HPDE6-E6E7 (cell line): Measurements from ENCODE around the gene RFTN1.
A peak's percentile ranks its signal among the peaks of the same experiment; 100 is the strongest.

Experiments
- DNase-seq: peaks from one replicate; pipeline ENCODE4 v3.0.0; 2011; ENCODE audit warnings: missing footprints; ENCODE audit errors: extremely low spot score

Gene RFTN1

GRCh38 chr3:16304061-16305010 lies 209.2 kb downstream of the RFTN1 start:
- no peak for DNase-seq

DNA sequence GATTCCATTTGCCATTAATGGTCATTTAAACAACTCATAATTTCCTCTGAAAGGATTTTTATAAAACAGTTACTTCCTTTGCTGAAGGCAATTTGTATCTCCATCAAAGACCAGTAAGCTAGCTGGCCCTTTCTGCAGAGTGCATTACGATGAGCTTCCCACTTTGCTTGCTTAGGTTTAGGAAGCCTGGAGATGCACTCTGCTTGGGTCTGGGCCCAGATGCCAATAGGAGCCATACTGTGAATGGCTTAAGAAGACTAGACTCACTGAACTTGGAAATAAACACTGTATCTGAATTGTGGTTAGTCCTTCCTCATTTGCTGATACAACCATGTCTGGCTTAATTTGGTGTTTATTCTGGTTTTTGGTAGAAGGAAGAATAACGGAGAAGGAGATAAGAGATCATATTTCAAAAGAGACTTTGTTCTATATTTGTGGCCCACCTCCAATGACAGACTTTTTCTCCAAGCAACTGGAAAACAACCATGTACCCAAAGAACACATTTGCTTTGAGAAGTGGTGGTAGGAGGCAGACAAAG lies 210.4 kb downstream of the RFTN1 start:
- DNase-seq = no peak

DNA sequence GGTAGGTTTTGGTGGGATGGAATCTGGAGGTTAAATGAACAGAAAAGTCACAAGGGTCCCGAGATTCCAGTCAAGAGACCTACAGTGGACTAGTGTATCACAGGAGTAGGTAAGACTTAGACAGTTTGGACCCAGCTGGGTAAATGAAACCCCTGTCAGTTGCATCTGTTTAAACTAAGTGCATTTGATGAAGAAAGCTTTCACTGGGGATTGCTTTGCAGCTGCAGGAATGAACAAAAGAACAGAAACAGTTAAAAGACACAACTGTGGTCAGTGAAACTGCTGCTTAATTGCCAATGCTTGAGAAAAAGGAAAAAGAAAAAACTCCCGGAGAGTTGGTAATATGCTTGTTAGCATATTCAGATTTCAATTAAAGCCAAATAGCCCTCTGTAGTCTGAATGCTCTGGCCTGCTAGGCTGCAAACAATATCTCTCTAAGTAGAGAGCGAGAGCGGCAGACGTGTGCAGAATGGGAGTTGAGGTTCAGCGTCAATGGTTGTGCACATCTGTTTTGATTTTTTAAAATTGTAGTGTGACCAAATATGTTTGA lies 211.3 kb downstream of the RFTN1 start:
- no peak for DNase-seq

- DNase-seq = no peak
Measured at GRCh38 chr3:16301507-16301906, 212.0 kb downstream of the RFTN1 start.

DNA sequence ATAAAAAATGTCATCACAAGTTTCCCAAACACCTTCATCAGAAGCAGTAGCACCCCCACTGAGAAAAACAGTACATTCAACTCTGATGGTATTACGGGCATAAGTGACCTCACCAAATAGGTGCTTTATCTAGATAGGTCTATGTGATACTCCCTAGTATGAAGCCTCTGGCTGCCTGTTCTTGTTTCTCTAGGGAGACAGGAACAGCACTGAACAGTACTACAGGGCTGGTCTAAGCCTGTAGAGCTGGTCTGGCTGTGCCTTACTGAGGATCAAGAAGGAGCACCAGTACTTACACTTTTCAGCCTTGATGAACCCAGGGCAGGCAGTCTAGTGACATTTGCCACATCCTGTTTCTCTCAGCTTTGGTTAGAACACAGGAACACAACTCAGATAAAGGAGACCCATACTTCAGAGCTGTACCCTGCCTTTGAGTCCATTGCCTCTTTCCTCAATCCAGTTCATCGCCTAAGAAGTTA lies 212.6 kb downstream of the RFTN1 start:
- no peak for DNase-seq

DNA sequence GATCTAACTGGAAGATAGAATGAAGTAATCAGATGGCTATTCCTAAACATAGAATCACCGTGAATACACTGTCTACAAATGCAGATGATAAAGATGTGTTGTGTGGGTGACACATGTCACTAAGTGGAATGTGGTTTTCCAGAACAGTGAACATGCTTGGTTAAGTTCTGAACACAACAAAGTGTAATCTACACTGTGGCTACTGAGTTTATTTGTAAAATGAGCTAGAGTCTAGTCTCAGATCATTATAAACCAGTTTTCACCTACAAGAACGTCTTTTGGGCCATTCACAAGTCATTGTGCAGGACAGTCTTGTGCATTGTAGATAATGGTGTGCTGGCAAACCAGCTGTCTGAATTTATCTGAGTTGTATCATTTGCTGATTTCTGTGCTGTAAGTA lies 213.2 kb downstream of the RFTN1 start:
- no peak for DNase-seq

DNA sequence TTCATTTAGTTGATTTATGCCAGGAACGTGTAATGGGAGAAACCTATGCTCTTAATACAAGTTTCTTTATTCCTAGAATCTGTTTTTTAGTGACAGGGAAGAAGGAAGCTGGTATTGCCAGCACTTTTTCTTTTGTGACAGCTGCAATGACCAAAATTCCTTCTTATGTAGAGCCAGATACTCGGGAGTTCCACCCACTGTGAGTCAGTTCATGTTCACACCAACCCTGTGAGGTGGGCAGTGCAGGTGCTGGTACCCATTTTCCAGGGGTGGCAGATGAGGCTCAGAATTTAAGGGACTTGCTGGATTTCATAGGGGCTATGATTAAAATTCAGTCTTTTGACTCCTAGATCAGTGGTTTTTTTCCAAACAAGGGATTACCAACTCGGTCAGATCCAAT lies 213.8 kb downstream of the RFTN1 start:
- DNase-seq = no peak

GRCh38 chr3:16298891-16299290 lies 214.6 kb downstream of the RFTN1 start:
- no peak for DNase-seq

DNA sequence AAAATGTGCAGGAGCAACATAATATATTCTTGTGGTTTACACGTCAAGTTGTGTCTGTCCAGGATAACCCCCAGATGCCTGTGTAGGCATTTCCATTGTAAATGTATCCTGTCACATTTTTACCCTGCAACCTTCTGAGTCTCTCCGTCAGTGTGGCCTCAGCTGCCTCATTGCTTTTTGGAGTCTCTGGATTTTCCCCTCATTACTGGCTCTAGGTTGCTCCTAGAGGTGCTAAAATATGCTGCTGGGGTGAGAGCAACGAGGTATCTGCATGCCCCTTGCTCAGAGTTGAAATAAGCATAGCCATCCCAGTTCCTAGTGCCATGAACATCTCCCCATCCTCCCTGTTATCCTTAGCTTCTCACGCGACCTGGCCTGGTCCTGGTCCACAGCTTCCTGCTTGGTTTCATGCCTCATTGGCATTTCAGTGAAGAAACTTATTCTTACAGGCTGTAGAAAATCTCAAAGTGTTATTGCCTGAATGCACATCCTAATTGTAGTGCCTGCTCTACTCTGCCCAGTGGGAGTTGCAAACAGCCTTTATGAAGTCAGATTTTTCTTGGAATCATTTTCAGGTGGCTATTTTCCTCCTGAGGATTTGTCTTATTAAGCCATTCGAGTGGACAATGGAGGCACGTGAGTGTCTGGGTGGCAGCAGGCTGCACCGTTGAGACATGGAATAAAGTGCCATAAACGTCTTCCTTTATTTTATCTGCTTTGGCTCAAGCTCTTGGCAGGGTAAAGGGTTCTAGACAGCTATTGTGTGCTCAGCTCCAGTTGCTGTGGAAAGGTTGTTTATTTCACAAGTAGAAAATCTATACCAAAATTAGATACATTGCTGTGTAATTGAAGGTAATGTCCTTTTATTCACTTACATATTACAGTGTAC lies 215.3 kb downstream of the RFTN1 start:
- no peak for DNase-seq

DNA sequence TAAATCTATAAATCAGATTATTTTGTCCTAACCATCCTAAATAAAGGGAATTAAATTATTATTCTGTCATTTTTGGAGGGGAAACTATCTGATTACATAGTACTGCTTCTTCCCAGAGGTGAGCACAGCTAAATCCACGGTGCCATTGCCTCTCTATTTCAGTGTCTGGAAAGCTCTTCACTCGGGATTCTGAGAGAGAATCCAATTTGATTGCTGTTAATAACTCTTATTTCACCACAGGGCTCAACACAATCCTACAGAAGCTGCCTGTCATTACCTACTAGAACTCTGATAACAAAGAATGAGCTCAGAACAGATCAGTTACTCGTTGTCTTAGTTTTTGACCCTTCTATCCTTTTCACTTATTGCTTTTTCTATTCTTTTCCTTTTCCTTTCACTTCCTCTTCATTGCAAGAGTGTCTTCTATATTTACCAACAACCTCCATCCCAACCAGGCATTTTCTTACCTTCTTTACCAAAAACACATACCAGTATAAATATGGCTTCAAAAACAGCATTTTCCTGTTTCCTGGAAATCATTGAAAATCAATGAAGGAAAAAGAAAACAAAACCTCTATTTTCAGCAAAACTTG lies 218.1 kb downstream of the RFTN1 start:
- DNase-seq = no peak

- DNase-seq = no peak
Measured at GRCh38 chr3:16294844-16295243, 218.7 kb downstream of the RFTN1 start.

DNA sequence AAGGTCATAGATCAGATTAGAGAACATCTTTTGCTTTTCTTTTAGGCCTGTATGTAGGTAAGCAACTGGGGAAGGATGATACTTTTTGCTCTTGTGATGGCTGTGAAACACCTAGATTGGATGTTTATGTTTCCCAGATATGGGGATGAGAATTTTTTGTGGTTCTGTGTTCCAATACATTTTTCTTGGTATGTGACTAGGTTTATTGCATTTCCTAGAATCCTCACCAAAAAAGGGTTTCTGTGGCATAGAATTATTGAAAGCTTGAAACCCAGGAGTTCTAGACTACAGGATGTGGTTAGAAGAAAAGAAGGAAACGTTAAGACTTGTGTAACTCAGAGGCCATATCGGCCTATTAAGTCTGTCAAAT lies 222.7 kb downstream of the RFTN1 start:
- DNase-seq = no peak

- peak; percentile 3 for DNase-seq
Measured at GRCh38 chr3:16290007-16290826, 223.3 kb downstream of the RFTN1 start.

DNA sequence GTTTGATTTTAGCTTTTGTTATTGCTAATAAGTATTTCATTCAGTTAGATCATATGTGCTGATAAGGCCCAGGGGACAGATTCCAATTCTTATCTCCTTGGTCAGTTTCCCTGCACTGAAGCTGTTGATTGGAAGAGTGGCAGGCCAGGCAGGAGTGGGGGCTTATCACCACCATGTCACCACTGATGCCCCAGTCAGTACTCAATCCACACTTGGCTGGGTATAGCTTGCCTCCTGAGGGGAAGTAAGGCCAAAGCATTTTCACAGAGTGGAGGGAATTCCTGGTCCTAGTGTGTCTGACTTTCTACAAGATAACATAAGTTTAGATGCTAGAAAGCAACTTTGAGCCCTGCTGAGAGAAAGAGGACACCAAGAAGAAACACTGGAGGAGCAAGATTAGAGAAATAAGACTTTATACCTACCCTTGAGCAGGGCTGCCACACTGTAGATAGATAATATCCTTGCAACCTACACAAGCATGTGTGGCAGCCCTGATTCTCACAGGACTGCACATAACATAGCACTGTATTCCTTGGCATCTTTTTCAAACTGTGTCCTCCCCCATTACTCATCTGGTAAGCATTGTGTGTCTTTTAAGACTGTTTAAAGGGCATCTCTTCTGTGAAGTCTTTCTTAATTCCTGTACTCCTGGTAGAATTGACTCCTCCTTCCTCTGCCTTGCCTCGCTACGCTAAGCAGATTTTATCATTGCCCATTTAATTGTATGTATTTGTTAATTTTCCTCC lies 224.2 kb downstream of the RFTN1 start:
- DNase-seq = no peak

DNA sequence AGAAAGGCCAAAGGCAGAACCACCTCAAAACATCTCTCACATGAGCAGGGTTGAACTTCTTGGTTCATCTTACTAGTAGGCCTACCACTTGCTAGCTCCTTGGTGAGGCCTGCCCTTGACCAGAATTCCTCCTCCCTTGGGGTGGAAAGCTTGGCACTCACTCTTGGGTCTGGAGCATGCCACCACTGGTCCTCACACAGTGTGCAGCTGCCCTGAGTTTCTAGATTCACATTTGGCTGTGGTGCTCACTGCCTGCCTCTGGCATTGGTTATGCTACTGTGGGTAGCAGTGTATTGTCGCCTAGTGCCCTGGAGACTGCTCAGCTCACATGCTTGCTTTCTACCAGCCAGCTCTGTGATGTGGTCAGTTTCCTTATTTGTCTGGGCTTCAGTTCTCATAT lies 224.8 kb downstream of the RFTN1 start:
- DNase-seq = no peak

GRCh38 chr3:16286751-16287543 lies 226.6 kb downstream of the RFTN1 start:
- DNase-seq = no peak

GRCh38 chr3:16286161-16286560 lies 227.3 kb downstream of the RFTN1 start:
- DNase-seq = no peak

DNA sequence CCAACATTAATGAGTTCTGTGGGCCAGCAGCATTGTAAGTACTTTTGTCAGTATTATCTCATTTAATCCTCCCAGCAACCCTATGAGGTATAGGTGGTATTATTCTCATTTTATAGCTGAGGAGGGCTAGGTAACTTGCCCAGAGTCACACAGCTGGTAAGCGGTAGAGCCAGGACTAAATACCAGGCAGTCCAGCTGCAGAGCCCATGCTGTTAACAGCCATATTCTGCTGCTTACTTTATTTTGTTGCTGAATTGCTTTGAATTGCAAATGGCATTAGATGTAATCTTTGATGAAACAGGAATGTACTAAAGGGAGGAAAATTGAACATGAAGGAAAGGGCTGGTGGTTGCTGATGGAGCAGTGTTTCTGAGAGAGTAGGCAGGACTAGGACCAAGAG lies 228.9 kb downstream of the RFTN1 start:
- DNase-seq = no peak

GRCh38 chr3:16280671-16281070 lies 232.8 kb downstream of the RFTN1 start:
- no peak for DNase-seq
